ENCODE measurements around the gene SPOCK1.

DNA sequence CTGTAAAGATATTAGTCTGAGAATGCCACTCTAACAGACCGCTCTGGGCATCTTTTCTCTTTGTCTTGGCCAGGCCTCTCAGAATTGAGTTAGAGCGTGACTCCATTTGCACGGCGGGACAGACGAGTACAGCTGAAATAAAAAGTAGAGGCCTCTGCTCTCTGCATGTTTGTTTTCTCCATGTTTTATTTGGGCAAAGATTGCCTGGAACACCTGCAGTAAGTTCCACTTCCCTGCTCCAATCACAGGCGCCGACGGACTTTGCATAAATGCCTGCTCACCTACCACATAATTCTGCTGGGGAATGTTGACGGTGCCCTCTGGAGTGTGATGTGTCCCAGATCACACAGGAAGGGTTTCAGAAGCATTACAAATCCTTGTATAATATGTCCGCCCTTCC is 10.6 kb downstream of the SPOCK1 start:
- TF ChIP-seq JUNB (CRISPR knock-in tag; IDR thresholded peaks at IDR 0.05; ENCODE audit: borderline replicate concordance), result no peak
- no peak for TF ChIP-seq RFX5 (IDR thresholded peaks at IDR 0.05; ENCODE audit: low read depth, low read length)
- no peak for TF ChIP-seq SIN3A (IDR thresholded peaks at IDR 0.05; ENCODE audit: borderline replicate concordance, low read depth, low read length)
- no peak for TF ChIP-seq RFXAP (CRISPR knock-in tag; IDR thresholded peaks at IDR 0.05; ENCODE audit: borderline replicate concordance)
